Measurements from ENCODE around the gene MPZL1. TPM values are rescaled to one million over a fixed set of nuclear protein-coding genes. Genes with fewer than 3 reads are reported as not detected.
A peak's percentile ranks its signal among the peaks of the same experiment; 100 is the strongest.

MPZL1 gene
- total and polyA plus RNA-seq, 2 of the 13 experiments (the other 11 are each of a cell fraction or from before 2014, with no cell fraction given): 38.0 to 68.7 TPM

GRCh38 chr1:167714439-167715156, 7.2 kb upstream of the MPZL1 start (continued):
- TF ChIP-seq GLI4 (CRISPR knock-in tag; IDR thresholded peaks at IDR 0.05; ENCODE audit: borderline replicate concordance) (peak; percentile 49; the same call in 1 of the 2 replicates), ZNF484 (CRISPR knock-in tag; IDR thresholded peaks at IDR 0.05; ENCODE audit: borderline replicate concordance, low read depth) (no peak), ZNF572 (CRISPR knock-in tag; IDR thresholded peaks at IDR 0.05) (no peak), POLR2AphosphoS2 (IDR thresholded peaks at IDR 0.05; ENCODE audit: low read depth, low read length) (no peak), ZNF263 (CRISPR knock-in tag; IDR thresholded peaks at IDR 0.05) (0 out of 2 replicates have a peak, but pooled peaks have one; percentile 31), KIAA2018 (CRISPR knock-in tag; IDR thresholded peaks at IDR 0.05; ENCODE audit: borderline replicate concordance) (no peak), ZNF180 (CRISPR knock-in tag; IDR thresholded peaks at IDR 0.05; ENCODE audit: borderline replicate concordance, low read depth) (peak; percentile 89; the same call in 1 of the 2 replicates), HDAC1 (CRISPR knock-in tag; IDR thresholded peaks at IDR 0.05) (peak; percentile 67; the same call in 1 of the 2 replicates), NONO (IDR thresholded peaks at IDR 0.05) (no peak), NONO (CRISPR knock-in tag; conservative IDR thresholded peaks at IDR 0.05) (peak; percentile 94), EZH2 (conservative IDR thresholded peaks at IDR 0.05; ENCODE audit: low read depth, low read length) (no peak), SMARCC2 (IDR thresholded peaks at IDR 0.05) (no peak), MNT (IDR thresholded peaks at IDR 0.05) (0 out of 2 replicates have a peak, but pooled peaks have one; percentile 28)
- TF ChIP-seq, protein P1, sequence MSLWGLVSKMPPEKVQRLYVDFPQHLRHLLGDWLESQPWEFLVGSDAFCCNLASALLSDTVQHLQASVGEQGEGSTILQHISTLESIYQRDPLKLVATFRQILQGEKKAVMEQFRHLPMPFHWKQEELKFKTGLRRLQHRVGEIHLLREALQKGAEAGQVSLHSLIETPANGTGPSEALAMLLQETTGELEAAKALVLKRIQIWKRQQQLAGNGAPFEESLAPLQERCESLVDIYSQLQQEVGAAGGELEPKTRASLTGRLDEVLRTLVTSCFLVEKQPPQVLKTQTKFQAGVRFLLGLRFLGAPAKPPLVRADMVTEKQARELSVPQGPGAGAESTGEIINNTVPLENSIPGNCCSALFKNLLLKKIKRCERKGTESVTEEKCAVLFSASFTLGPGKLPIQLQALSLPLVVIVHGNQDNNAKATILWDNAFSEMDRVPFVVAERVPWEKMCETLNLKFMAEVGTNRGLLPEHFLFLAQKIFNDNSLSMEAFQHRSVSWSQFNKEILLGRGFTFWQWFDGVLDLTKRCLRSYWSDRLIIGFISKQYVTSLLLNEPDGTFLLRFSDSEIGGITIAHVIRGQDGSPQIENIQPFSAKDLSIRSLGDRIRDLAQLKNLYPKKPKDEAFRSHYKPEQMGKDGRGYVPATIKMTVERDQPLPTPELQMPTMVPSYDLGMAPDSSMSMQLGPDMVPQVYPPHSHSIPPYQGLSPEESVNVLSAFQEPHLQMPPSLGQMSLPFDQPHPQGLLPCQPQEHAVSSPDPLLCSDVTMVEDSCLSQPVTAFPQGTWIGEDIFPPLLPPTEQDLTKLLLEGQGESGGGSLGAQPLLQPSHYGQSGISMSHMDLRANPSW (CRISPR knock-in tag; IDR thresholded peaks at IDR 0.05; ENCODE audit: borderline replicate concordance): no peak
